HG02973 (cell line): ENCODE results near the gene RRP7A.
"Not testable (repeated sequence)": the region's sequence is repeated elsewhere in the genome, so short reads cannot be mapped to it uniquely, and the experiment has no call there.

ENCODE experiments used
- ATAC-seq: cut with Tn5 transposase; IDR thresholded peaks from one replicate; pipeline ENCODE4 v1.9.1; 2021; ENCODE audit warnings: moderate library complexity; ENCODE audit not compliant: unreplicated experiment

The RRP7A gene

DNA sequence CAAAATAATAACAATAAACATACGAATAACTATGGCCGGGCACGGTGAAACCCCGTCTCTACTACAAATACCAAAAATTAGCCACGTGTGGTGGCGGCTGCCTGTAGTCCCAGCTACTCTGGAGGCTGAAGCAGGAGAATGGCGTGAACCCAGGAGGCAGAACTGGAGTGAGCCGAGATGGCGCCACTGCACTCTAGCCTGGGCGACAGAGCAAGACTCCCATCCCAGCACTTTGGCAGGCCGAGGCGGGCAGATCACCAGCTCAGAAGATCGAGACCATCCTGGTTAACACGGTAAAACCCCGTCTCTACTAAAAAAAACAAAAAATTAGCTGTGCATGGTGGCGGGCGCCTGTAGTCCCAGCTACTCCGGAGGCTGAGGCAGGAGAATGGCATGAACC, 17.0 kb upstream of the RRP7A start:
- ATAC-seq: not testable (repeated sequence)

- no peak for ATAC-seq
These were observed 16.6 kb upstream of the RRP7A start for GRCh38 chr22:42536166-42536565.

DNA sequence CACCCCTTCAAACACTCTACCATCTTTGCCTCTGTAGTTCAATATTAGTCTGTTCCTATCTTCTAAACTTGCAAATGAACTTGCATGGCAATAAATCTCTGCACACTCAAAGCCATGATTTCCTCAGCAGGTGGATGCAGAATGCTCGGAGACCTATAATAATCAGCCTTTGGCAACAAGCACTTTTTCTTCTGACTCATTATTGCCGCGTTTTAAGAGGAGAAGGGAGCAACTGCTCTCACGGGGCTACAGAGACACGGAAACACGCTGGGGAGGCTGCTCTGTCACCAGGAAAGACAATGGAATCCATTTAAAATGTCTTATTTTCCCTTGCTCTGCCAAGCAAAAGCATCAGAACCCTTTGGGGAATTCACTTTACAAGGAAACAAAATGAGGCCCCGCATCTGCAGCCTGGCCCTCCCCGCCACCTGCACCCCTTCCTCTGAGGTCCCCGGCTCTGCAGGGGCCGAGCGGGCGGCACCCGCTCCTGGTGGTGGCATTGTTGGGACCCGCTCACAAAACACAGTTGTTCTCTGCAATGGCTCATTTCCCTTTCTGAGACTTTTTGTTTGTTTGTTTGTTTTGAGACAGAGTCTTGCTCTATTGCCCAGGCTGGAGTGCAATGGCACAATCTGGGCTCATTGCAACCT, 15.6 kb upstream of the RRP7A start:
- ATAC-seq: not testable (repeated sequence)

DNA sequence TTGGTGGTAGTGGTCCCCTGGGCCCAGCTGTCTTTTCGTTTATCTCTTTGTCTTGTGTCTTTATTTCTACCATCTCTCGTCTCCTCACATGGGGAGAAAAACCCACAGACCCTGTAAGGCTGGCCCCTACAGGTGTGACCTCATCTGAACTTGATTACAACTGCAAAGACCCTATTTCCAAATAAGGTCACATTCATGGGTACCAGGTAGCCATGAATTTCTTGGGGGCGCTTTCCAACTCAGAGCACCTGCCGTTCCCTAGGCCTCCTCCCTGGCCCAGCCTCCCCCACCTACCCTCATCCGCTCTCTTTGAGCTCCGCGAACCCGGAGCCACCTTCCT, 14.0 kb upstream of the RRP7A start:
- no peak for ATAC-seq

GRCh38 chr22:42531401-42532084, 11.9 kb upstream of the RRP7A start:
- not testable (repeated sequence) for ATAC-seq

DNA sequence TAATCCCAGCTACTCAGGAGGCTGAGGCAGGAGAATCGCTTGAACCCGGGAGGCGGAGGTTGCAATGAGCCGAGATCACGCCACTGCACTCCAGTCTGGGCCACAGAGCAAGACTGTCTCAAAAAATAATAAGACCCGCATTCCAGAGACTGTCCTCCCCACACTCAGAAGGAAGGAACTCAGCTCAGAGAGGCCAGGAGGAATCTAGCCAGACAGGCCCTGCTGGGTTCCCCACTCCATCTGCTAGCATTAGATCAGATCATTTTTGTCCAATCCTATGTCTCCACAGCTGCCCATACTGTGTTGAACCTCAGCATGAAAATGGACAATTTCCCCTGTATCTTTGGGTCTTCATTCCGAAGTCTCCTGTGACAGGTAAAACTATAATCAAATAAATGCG, 9.8 kb upstream of the RRP7A start:
- not testable (repeated sequence) for ATAC-seq

DNA sequence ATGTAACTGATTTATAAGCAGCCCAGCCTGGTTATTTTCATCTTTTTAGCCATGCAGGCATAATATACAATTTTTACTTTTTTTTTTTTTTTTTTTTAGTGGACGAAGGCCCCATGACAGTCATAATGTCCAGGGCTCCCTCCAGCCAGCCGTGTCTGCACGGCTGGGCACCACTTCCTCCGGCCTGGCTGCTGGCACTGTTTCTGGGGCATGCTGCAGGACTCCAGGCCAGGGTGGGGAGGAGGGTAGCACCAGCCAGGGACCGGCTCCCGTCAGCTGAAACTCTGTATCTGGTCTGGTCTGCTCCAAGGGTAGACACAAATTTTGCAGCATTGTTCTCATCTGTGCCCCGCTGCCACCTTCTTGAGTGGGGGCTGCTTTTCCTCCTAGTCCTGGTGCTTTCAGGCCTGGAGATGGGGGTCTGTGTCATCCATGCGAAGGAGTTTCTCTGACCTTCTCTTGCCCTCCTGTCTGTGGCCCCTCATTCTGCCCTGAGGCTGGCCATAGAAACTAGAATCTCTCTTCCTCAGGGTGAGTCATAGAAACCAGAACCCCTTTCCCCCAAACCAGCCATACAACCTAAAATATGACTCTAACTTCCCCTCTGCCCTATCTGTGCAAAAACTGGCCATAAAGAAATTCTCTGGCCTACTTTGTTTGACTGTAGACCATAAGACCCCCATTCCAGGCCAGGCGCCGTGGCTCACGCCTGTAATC, 9.2 kb upstream of the RRP7A start:
- no peak for ATAC-seq

DNA sequence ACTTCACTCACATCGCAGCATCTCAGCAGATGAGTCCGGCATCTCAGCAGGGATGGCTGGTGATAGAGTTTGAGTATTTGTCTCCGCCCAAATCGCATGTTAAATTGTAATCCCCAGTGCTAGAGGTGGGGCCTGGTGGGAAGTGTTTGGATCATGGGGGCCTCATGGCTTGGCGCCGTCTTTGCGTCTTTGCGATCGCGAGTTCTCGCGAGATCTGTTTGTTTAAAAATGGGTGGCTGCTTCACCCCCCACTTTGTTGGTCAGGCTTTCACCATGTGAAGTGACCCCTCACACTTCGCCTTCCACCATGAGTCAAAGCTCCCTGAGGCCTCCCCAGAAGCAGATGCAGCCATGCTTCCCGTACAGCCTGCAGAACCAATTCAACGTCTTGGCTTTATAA, 3.0 kb upstream of the RRP7A start:
- no peak for ATAC-seq

DNA sequence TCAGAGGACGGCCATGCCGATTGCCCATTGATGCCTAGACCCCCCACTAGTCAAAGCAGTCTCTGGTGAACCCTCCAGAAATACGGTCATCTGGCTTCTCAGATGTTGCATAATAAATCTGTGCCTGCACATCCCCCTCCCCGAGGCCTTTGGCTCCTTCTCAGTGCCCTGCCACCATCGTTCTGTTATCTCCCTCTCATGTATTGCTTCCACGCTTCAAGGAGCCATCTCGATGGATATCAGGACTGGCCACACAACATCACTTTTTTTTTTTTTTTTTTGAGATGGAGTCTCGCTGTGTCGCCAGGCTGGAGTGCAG, 1.6 kb upstream of the RRP7A start:
- no peak for ATAC-seq

DNA sequence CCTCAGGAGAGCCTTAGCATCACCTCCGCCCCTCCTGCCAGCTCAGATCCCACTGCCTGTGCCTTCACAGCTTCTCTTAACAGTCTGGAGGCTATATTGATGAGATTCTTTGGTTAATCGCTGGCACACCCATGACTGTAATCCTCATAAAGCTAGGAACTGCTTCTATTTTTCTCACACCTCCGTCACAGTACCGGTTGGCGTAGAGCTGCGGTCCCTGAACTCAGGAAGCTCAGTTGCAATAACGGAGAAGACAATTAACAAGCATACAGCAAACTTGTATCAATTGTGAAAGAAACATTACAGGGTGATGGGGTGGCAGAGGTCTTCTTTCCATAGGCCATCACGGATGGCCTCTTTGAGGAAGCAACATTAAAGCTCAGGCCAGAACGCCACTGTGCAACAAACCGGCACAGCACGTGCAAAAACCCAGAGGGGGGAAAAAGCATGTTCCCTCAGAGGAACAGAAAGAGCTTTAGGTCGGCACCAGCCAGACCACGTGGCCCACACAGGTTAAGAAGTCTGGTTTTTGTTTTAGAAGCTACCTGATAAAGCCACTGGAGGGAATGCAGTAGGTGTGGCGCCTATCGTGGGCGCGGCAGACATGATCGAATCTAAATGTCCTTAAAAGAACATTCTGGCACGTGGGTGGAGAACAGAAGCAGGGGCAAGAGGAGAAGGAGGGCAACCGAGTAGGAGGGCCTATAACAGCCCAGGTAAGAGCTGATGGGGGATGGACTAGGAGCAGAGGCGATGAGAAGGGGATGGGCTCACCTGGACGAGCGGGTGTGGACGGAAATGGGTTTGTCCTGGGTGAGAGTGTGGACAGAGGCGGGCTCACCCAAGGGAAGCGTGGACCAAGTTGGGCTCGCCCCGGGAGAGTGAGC, 715 bp downstream of the RRP7A start:
- not testable (repeated sequence) for ATAC-seq

DNA sequence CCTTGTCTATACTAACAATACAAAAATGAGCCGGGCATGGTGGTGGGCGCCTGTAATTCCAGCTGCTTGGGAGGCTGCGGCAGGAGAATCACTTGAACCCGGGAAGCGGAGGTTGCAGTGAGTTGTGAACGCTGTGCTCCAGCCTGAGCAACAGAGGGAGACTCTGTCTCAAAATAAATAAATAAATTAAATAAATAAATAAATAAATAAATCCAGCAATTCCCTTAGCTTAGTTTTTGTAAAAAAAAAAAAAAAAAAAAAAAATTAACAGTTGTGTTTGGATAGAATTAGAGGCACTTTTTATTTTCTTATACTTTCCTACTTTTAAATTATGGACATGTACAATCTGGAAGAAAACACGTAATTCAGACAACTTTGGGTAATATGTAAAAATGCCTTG, 2.5 kb downstream of the RRP7A start:
- not testable (repeated sequence) for ATAC-seq

- no peak for ATAC-seq
These were observed 3.7 kb downstream of the RRP7A start for GRCh38 chr22:42515896-42516295.

DNA sequence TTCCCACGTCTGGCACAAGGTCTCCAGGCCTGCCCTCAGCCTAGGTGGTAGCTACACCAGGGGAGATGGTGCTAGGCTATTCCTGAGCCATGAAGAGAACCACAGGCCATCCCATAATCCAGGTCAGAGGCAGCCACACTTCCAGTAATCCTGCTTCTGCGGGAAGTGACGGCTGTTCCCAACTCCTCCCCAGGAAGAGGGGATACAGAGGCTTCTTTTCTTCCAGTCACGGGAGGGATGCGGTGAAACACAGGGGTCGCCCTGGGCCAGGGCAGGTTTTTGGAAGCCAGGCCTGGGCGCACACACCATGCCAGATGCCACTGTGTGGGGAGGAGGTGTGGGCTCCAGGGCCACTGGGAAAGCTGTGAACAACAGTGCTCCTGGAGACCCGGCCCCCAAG, 4.3 kb downstream of the RRP7A start:
- not testable (repeated sequence) for ATAC-seq

- not testable (repeated sequence) for ATAC-seq
These were observed 5.3 kb downstream of the RRP7A start for GRCh38 chr22:42514331-42514730.

- ATAC-seq: not testable (repeated sequence)
These were observed 7.2 kb downstream of the RRP7A start for GRCh38 chr22:42512273-42512990.

DNA sequence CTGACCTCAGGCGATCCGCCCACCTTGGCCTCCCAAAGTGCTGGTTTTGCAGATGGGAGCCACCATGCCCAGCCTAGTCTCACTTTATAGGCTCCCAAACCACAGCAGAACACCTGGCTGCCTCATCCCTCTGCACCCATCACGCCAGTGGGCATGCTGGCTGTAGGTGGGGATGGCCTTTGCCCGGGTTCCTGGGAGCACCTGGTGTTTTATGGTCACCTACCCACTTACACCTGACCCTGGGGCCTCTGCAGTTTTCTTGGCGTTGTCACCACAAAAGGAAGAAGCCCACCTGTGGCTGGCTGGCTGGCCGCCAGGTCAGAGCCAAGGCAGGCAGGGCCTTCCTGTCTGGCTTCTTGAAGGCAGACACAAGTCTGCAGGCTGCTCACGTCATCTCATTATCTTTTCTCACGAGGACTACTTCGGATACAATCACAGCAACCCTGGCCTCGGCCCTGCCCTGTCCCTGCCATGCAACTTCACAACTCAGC, 8.2 kb downstream of the RRP7A start:
- no peak for ATAC-seq

- ATAC-seq: no peak
These were observed 10.0 kb downstream of the RRP7A start for GRCh38 chr22:42509548-42509947.

DNA sequence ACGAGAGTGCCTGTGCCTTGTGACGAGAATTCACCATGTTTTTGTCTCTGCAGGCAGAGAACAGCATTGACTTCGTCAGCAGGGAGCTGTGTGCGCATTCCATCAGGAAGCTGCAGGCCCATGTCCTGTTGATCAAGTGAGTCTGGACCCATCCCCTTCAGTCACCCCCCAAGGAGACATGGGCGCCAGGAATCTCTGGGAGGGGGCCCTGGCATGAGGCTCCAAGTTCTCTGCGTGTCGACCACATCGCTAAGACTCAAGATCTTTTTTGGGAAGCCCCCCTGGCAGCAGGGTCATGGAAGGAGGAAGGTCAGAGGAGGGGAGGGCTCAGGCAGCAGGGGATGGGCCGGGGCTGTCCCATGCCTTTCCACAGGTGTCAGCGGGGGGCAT, 10.6 kb downstream of the RRP7A start:
- not testable (repeated sequence) for ATAC-seq

- ATAC-seq: not testable (repeated sequence)
These were observed 11.1 kb downstream of the RRP7A start for GRCh38 chr22:42508327-42508974.

DNA sequence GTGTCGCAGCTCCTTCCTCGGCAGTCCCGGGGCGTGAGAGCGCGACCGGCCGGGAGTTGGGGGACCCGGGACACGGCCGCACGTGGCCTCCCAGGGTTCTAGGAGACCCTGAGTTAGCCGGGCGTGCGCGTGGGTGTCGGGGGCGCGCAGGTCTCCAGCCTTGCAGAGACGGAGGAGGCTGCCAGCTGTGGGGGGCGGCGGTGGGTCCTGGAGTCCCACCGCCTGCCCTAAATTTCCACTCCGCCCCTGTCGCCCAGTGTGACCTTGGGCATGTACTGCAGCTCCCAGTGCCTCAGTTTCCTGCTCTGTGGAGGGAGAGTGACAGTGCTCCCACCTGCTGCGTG, 18.8 kb downstream of the RRP7A start:
- ATAC-seq: no peak
